H9 (cell line): ENCODE data around the gene MPG. TPM values are rescaled to one million over a fixed set of nuclear protein-coding genes. Genes with fewer than 3 reads are reported as not detected.

Source experiments
- DNase-seq: peaks from one replicate; pipeline ENCODE4 v3.0.0-alpha.2; 2017
- H2AFZ ChIP-seq: one replicate; pipeline ENCODE4 v1.6.1; 2013; ENCODE audit warnings: mild to moderate bottlenecking, low read length, control low read depth, moderate library complexity
- H2AK5ac ChIP-seq: 2 replicates; pipeline ENCODE4 v1.6.1; 2013; ENCODE audit warnings: low read length, control low read depth, mixed read lengths; ENCODE audit not compliant: insufficient read length
- H2BK120ac ChIP-seq: one replicate; pipeline ENCODE4 v1.6.1; 2013; ENCODE audit warnings: low read depth, mild to moderate bottlenecking, low read length, control low read depth, inconsistent platforms; ENCODE audit not compliant: poor library complexity, severe bottlenecking
- H2BK12ac ChIP-seq: 2 replicates; pipeline ENCODE4 v1.6.1; 2013; ENCODE audit warnings: low read length, control low read depth, mixed read lengths, low read depth; ENCODE audit not compliant: insufficient read length
- H2BK15ac ChIP-seq: 2 replicates; pipeline ENCODE4 v1.6.1; 2013; ENCODE audit warnings: low read depth, low read length, control low read depth
- H2BK20ac ChIP-seq: one replicate; pipeline ENCODE4 v1.6.1; 2013; ENCODE audit warnings: low read depth, mild to moderate bottlenecking, low read length, control low read depth, inconsistent platforms; ENCODE audit not compliant: poor library complexity, severe bottlenecking
- H2BK5ac ChIP-seq: 2 replicates; pipeline ENCODE4 v1.6.1; 2013; ENCODE audit warnings: low read length, control low read depth, mixed read lengths; ENCODE audit not compliant: insufficient read length
- H3K14ac ChIP-seq: 2 replicates; pipeline ENCODE4 v1.6.1; 2013; ENCODE audit warnings: low read length, control low read depth; ENCODE audit not compliant: insufficient read depth
- H3K18ac ChIP-seq: 2 replicates; pipeline ENCODE4 v1.6.1; 2013; ENCODE audit warnings: low read depth, mild to moderate bottlenecking, mixed read lengths, low read length, control low read depth; ENCODE audit not compliant: insufficient read length
- H3K23ac ChIP-seq: 2 replicates; pipeline ENCODE4 v1.6.1; 2013; ENCODE audit warnings: low read length, control low read depth, mixed read lengths, low read depth; ENCODE audit not compliant: insufficient read length
- H3K23me2 ChIP-seq: 2 replicates; pipeline ENCODE4 v1.6.1; 2013; ENCODE audit warnings: low read depth, mild to moderate bottlenecking, mixed read lengths, low read length, control low read depth; ENCODE audit not compliant: insufficient read length, poor library complexity, severe bottlenecking
- H3K27ac ChIP-seq: 2 replicates; pipeline ENCODE4 v1.5.1; 2013; ENCODE audit warnings: low read length, control low read depth, mixed read lengths, low read depth; ENCODE audit not compliant: insufficient read length
- H3K27me3 ChIP-seq: 2 replicates; pipeline ENCODE4 v1.6.1; 2013; ENCODE audit warnings: low read length, control low read depth, inconsistent platforms; ENCODE audit not compliant: insufficient read depth
- H3K4ac ChIP-seq: 2 replicates; pipeline ENCODE4 v1.6.1; 2013; ENCODE audit warnings: low read depth, mild to moderate bottlenecking, control low read depth, inconsistent platforms, low read length, moderate library complexity
- H3K4me1 ChIP-seq: 2 replicates; pipeline ENCODE4 v1.6.1; 2013; ENCODE audit warnings: low read length, control low read depth, inconsistent platforms; ENCODE audit not compliant: insufficient read depth
- H3K4me2 ChIP-seq: 2 replicates; pipeline ENCODE4 v1.6.1; 2013; ENCODE audit warnings: low read length, control low read depth, mixed read lengths; ENCODE audit not compliant: insufficient read length, insufficient read depth
- H3K56ac ChIP-seq: 2 replicates; pipeline ENCODE4 v1.6.1; 2013; ENCODE audit warnings: low read depth, mild to moderate bottlenecking, mixed read lengths, low read length, control low read depth; ENCODE audit not compliant: insufficient read length
- H3K79me1 ChIP-seq: 2 replicates; pipeline ENCODE4 v1.6.1; 2013; ENCODE audit warnings: low read depth, mild to moderate bottlenecking, moderate library complexity, low read length, control low read depth, inconsistent platforms; ENCODE audit not compliant: insufficient read depth, poor library complexity, severe bottlenecking
- H3K79me2 ChIP-seq: 2 replicates; pipeline ENCODE4 v1.6.1; 2013; ENCODE audit warnings: low read length, control low read depth, inconsistent platforms; ENCODE audit not compliant: insufficient read depth
- H3K9ac ChIP-seq: 2 replicates; pipeline ENCODE4 v1.6.1; 2013; ENCODE audit warnings: low read length, control low read depth, mixed read lengths; ENCODE audit not compliant: insufficient read length; ENCODE audit errors: extremely low read depth
- H3K9me3 ChIP-seq: one replicate; pipeline ENCODE4 v1.6.1; 2013; ENCODE audit warnings: low read depth, low read length, inconsistent platforms; ENCODE audit not compliant: control insufficient read depth
- H3T11ph ChIP-seq: one replicate; pipeline ENCODE4 v1.6.1; 2013; ENCODE audit warnings: mild to moderate bottlenecking, low read length, control low read depth, inconsistent platforms
- H4K20me1 ChIP-seq: one replicate; pipeline ENCODE4 v1.6.1; 2013; ENCODE audit not compliant: control insufficient read depth, insufficient read length, insufficient read depth
- H4K5ac ChIP-seq: 2 replicates; pipeline ENCODE4 v1.6.1; 2013; ENCODE audit warnings: low read depth, mild to moderate bottlenecking, mixed read lengths, low read length, control low read depth; ENCODE audit not compliant: insufficient read length
- H4K8ac ChIP-seq: replicated peaks from 2 replicates; pipeline ENCODE4 v1.6.1; 2013; ENCODE audit warnings: low read length, control low read depth, mixed read lengths, low read depth; ENCODE audit not compliant: insufficient read length
- H4K91ac ChIP-seq: 2 replicates; pipeline ENCODE4 v1.6.1; 2013; ENCODE audit warnings: low read depth, mild to moderate bottlenecking, moderate library complexity, mixed read lengths, low read length, control low read depth; ENCODE audit not compliant: insufficient read length
- H3K27ac Mint-ChIP-seq, 3 experiments: 2 replicates in 2 of 3; 3 replicates in 1 of 3; pipeline ENCODE4 v1.8.0; 2020 to 2021; ENCODE audit warnings: mixed read lengths in 3 of 3, mild to moderate bottlenecking in 1 of 3, moderate library complexity in 1 of 3
- H3K27me3 Mint-ChIP-seq: 2 replicates; pipeline ENCODE4 v1.8.0; 2021; ENCODE audit warnings: low read depth, mild to moderate bottlenecking, moderate library complexity, mixed read lengths
- H3K36me3 Mint-ChIP-seq, 3 experiments: 2 replicates in 2 of 3; 3 replicates in 1 of 3; pipeline ENCODE4 v1.8.0; 2020 to 2021; ENCODE audit warnings: low read depth in 3 of 3, mixed read lengths in 3 of 3; ENCODE audit not compliant: insufficient read depth in 1 of 3
- H3K4me1 Mint-ChIP-seq, 2 experiments: 2 replicates each; pipeline ENCODE4 v1.8.0; 2020; ENCODE audit warnings: mixed read lengths in 2 of 2
- H3K4me3 Mint-ChIP-seq, 2 experiments: 2 replicates in 1 of 2; 3 replicates in 1 of 2; pipeline ENCODE4 v1.8.0; 2020 to 2021; ENCODE audit warnings: mild to moderate bottlenecking in 2 of 2, mixed read lengths in 2 of 2, moderate library complexity in 1 of 2
- H3K9me3 Mint-ChIP-seq, 2 experiments: 2 replicates in 1 of 2; 3 replicates in 1 of 2; pipeline ENCODE4 v1.8.0; 2020; ENCODE audit warnings: mild to moderate bottlenecking in 2 of 2, mixed read lengths in 2 of 2, moderate library complexity in 1 of 2
- WGBS: extraction: QIAGEN DNeasy Blood & Tissue Kit; methylation state at CpG from one replicate; pipeline ENCODE4 v1.1.7; 2013; ENCODE audit warnings: missing lambda C conversion rate, low lambda C conversion rate, mixed read lengths; ENCODE audit not compliant: insufficient read length; ENCODE audit errors: extremely low coverage; 5-methylcytosine and 5-hydroxymethylcytosine counted together
- total RNA-seq: library from RNA; stranded (reverse); gene quantifications from 2 replicates; pipeline ENCODE4 v1.2.1, GENCODE V29; 2021
- TF ChIP-seq, protein P1 (sequence below): fragments of 200-600 bp; sonication (generic); conservative IDR thresholded peaks from 3 replicates; pipeline ENCODE4 v1.8.0; 2021; ENCODE audit warnings: antibody characterized with exemption, mild to moderate bottlenecking

MPG gene
- total RNA-seq, 1 experiment from 2014 or later: 39.1 TPM

- H3T11ph ChIP-seq: no peak overlapping the region
Observed at GRCh38 chr16:86483-86952, 8.5 kb downstream of the MPG start.

More at GRCh38 chr16:86483-86952, 8.5 kb downstream of the MPG start:
- Histone ChIP-seq H3K27me3 (no peaks in the 10 kb centered on the region), H2BK15ac (no peak overlapping the region), H2AK5ac (no peak overlapping the region), H4K8ac (no peak overlapping the region), H3K4me1 (no peaks in the 10 kb centered on the region), H3K23me2 (no peaks in the 10 kb centered on the region), H2BK20ac (no peak overlapping the region), H2BK5ac (no peak overlapping the region), H3K56ac (no peak overlapping the region), H3K14ac (no peak overlapping the region), H3K4ac (no peak overlapping the region), H3K4me2 (no peak overlapping the region), H3K79me1 (no peaks in the 10 kb centered on the region), H3K9me3 (no peaks in the 10 kb centered on the region), H3K23ac (no peak overlapping the region), H3K18ac (no peak overlapping the region), H4K91ac (no peak overlapping the region), H3K27ac (no peak overlapping the region), H4K20me1 (peaks cover 2% of the 10 kb centered on the region), H3K9ac (no peak overlapping the region), H4K5ac (no peak overlapping the region), H3K79me2 (no peaks in the 10 kb centered on the region), H2BK12ac (no peak overlapping the region), H2AFZ (no peak overlapping the region), H2BK120ac (no peak overlapping the region)
- H3K9me3 Mint-ChIP-seq: no peaks in the 10 kb centered on the region
- no peaks in the 10 kb centered on the region; the same call in 1 of the 2 replicates for H3K27me3 Mint-ChIP-seq
- peaks cover 8 to 47% (median 35%) of the 10 kb centered on the region in 3 experiments for H3K36me3 Mint-ChIP-seq
- H3K4me3 Mint-ChIP-seq: no peak overlapping the region
- TF ChIP-seq, protein P1, sequence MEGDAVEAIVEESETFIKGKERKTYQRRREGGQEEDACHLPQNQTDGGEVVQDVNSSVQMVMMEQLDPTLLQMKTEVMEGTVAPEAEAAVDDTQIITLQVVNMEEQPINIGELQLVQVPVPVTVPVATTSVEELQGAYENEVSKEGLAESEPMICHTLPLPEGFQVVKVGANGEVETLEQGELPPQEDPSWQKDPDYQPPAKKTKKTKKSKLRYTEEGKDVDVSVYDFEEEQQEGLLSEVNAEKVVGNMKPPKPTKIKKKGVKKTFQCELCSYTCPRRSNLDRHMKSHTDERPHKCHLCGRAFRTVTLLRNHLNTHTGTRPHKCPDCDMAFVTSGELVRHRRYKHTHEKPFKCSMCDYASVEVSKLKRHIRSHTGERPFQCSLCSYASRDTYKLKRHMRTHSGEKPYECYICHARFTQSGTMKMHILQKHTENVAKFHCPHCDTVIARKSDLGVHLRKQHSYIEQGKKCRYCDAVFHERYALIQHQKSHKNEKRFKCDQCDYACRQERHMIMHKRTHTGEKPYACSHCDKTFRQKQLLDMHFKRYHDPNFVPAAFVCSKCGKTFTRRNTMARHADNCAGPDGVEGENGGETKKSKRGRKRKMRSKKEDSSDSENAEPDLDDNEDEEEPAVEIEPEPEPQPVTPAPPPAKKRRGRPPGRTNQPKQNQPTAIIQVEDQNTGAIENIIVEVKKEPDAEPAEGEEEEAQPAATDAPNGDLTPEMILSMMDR: no peak
- no peak overlapping the region for H3K27ac Mint-ChIP-seq
- no CpG with 5 or more reads among the region's 23 CpGs for WGBS
- DNase-seq: no peak
- peaks cover 7 to 8% of the 10 kb centered on the region in 2 experiments; a peak in 3 of 4 replicates for H3K4me1 Mint-ChIP-seq
